C4-2B (cell line): ENCODE measurements around the gene SYTL3.

Experiments used
- H3K27ac ChIP-seq: fragments of 450-650 bp; 2 replicates; pipeline ENCODE4 v1.5.1; 2017
- ZFX ChIP-seq: fragments of 450-650 bp; IDR thresholded peaks from 2 replicates; pipeline ENCODE4 v1.6.1; 2017
- TF ChIP-seq, protein P1 (sequence below): fragments of 450-650 bp; conservative IDR thresholded peaks from 2 replicates; pipeline ENCODE4 v1.5.1; 2017; ENCODE audit warnings: mild to moderate bottlenecking

SYTL3 gene

GRCh38 chr6:158708239-158708638, 58.4 kb downstream of the SYTL3 start:
- TF ChIP-seq ZFX = no peak
- TF ChIP-seq, protein P1, sequence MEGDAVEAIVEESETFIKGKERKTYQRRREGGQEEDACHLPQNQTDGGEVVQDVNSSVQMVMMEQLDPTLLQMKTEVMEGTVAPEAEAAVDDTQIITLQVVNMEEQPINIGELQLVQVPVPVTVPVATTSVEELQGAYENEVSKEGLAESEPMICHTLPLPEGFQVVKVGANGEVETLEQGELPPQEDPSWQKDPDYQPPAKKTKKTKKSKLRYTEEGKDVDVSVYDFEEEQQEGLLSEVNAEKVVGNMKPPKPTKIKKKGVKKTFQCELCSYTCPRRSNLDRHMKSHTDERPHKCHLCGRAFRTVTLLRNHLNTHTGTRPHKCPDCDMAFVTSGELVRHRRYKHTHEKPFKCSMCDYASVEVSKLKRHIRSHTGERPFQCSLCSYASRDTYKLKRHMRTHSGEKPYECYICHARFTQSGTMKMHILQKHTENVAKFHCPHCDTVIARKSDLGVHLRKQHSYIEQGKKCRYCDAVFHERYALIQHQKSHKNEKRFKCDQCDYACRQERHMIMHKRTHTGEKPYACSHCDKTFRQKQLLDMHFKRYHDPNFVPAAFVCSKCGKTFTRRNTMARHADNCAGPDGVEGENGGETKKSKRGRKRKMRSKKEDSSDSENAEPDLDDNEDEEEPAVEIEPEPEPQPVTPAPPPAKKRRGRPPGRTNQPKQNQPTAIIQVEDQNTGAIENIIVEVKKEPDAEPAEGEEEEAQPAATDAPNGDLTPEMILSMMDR = no peak
- H3K27ac ChIP-seq = no peak overlapping the region

DNA sequence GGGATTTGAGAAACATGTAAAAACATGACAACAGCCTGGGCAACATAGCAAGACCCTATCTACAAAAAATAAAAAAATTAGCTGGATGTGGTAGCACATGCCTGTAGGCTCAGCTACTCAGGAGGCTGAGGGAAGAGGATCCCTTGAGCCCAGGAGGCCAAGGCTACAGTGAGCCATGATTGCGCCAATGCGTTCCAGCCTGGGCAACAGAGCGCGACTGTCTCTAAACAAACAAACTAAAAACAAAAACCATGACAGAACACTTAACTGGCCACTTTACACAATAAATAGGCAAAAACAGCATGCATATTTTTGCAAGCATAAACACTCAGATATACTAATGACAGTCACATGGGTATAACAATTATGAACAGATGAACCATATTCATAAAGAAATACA, 60.0 kb downstream of the SYTL3 start:
- TF ChIP-seq ZFX = no peak
- TF ChIP-seq, protein P1 = no peak
- no peak overlapping the region for H3K27ac ChIP-seq

DNA sequence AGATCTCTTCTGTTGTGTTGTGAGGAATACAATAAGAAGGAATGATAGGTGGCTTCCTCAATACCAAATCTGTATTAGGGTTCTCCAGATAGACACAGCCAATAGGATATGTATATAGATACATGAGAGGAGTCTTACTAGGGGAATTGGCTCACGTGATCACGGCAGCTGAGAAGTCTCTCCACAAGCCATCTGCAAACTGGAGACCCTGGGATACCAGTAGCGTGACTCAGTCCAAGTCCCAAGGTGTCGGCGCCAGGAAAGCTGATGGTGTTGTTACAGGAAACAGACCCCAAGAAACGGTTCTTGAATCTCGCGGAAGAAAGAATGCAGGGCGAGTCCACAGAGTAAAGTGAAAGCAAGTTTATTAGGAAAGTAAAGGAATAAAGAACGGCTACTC, 61.4 kb downstream of the SYTL3 start:
- no peak overlapping the region for H3K27ac ChIP-seq
- TF ChIP-seq, protein P1 = no peak
- no peak for TF ChIP-seq ZFX

DNA sequence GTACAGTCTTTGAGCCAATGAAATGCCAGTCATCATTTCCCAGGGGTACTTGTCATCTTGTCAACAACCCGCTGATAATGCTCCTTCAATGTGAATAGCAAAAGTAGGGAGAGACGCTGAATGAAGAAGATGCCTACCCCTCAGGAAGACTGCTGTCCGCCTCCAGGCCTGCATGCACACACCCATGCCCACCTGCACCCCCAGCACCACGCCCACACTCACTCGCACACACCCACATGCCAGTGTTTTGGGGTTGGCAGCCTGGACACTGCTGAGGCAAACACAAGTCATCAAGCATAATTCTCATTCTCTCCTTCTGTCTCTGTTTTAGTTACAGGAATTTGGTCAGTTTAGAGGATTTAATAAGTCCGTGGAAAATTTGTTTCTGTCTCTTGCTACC, 63.6 kb downstream of the SYTL3 start:
- no peak for TF ChIP-seq ZFX
- TF ChIP-seq, protein P1 = no peak
- H3K27ac ChIP-seq = no peak overlapping the region

DNA sequence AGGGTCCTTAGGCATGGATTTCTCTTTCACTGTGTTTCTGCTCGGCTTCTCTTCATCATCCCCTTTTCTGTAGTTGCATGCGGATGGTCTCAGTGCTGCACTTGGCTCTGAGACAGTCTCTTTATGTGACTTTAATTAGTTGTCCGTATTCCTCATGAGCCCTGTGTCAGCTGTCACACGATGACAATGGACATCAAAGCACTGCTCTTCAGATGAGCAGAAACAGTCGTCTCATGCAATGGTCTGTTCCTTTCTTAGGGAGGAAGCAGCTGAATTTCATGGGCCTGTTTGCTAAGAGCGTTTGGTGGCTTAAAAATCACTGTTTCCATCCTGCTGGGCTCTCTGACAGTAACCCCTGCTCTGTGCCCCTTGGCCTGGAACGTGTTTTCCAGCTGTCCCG, 64.9 kb downstream of the SYTL3 start:
- no peak overlapping the region for H3K27ac ChIP-seq
- TF ChIP-seq ZFX = no peak
- TF ChIP-seq, protein P1 = no peak

- TF ChIP-seq, protein P1 = no peak
- no peak for TF ChIP-seq ZFX
- no peak overlapping the region for H3K27ac ChIP-seq
Observed at GRCh38 chr6:158715330-158716311, 65.8 kb downstream of the SYTL3 start.
